Stimulated activated CD4-positive, alpha-beta T cell treated with anti-CD3 and anti-CD28 coated beads, Interleukin-4, amount 100 ng/mL, for 48 hours (primary cell): ENCODE measurements around the gene RNU5D-1.
A peak's percentile ranks its signal among the peaks of the same experiment; 100 is the strongest.
"Not testable (repeated sequence)": the region's sequence is repeated elsewhere in the genome, so short reads cannot be mapped to it uniquely, and the experiment has no call there.

Experiments
- DNase-seq, 2 donors: peaks; one replicate each; pipeline ENCODE4 v3.0.0-alpha.2; 2020; ENCODE audit warnings: low read depth in 2 of 2

Gene RNU5D-1

GRCh38 chr1:44700573-44700972 is 30.4 kb downstream of the RNU5D-1 start:
- DNase-seq = no peak

GRCh38 chr1:44699375-44699774 is 31.6 kb downstream of the RNU5D-1 start:
- not testable (repeated sequence) for DNase-seq

GRCh38 chr1:44698138-44698537 is 32.8 kb downstream of the RNU5D-1 start:
- no peak for DNase-seq

- peak in 1 of 2 donors; percentile 15 for DNase-seq
Measured at GRCh38 chr1:44696789-44697345, 34.1 kb downstream of the RNU5D-1 start.

- no peak for DNase-seq
Measured at GRCh38 chr1:44696101-44696500, 34.9 kb downstream of the RNU5D-1 start.

GRCh38 chr1:44695671-44696070 is 35.3 kb downstream of the RNU5D-1 start:
- no peak for DNase-seq

- DNase-seq = no peak
Measured at GRCh38 chr1:44694863-44695478, 36.0 kb downstream of the RNU5D-1 start.

- no peak for DNase-seq
Measured at GRCh38 chr1:44693900-44694299, 37.1 kb downstream of the RNU5D-1 start.

GRCh38 chr1:44693159-44693558 is 37.8 kb downstream of the RNU5D-1 start:
- no peak for DNase-seq

- no peak for DNase-seq
Measured at GRCh38 chr1:44689447-44689765, 41.6 kb downstream of the RNU5D-1 start.

- DNase-seq = no peak
Measured at GRCh38 chr1:44688760-44689446, 42.1 kb downstream of the RNU5D-1 start.

- DNase-seq = no peak
Measured at GRCh38 chr1:44685881-44686280, 45.1 kb downstream of the RNU5D-1 start.

GRCh38 chr1:44685218-44685617 is 45.8 kb downstream of the RNU5D-1 start:
- DNase-seq = no peak

- no peak for DNase-seq
Measured at GRCh38 chr1:44684525-44684924, 46.4 kb downstream of the RNU5D-1 start.

GRCh38 chr1:44682883-44683265 is 48.1 kb downstream of the RNU5D-1 start:
- no peak for DNase-seq

GRCh38 chr1:44681905-44682882 is 48.8 kb downstream of the RNU5D-1 start:
- no peak for DNase-seq
